ENCODE measurements around the gene YWHAQ.
"Not testable (repeated sequence)": the region's sequence is repeated elsewhere in the genome, so short reads cannot be mapped to it uniquely, and the experiment has no call there.

YWHAQ gene

DNA sequence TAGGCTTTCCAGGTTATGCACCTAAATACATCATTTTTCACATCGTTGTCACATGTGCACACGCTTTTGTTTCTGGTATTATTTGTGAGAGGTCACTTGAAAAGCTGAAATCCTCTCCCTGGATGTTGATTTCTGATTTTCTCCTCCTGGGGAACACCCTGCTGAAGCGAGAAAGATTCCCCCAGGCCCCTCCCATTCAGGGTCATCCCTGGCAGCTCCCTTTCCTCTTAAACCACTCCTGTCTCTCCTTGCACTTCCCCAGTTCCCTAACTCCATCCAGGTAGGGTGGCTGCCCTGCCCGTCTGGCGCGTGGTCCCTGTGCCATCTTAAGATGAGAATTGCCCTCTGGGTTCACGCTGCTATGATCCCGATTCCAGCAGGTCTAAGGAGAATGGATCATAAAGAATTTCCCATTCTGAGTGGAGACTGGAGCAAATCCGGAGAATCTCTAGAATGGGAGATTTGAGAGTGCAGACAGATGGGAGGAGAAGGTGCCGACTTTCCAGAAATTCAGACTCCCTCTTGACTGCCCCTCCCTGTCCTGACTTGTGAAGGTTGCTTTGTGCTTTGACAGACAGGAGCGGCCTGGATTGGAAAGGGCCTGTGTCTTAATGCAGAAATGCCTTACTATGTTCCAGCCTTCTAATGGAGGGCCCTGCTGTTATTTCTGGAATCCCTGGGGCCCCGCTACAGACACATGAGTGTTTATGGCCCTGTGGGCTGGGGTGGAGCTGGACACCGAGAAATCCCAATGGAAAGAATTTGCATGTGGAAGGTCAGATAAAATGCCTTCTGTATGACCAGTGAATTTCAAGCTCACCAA, 1.3 kb upstream of the YWHAQ start:
- DNase-seq (ENCODE audit: low read depth, low spot score) = no peak

DNA sequence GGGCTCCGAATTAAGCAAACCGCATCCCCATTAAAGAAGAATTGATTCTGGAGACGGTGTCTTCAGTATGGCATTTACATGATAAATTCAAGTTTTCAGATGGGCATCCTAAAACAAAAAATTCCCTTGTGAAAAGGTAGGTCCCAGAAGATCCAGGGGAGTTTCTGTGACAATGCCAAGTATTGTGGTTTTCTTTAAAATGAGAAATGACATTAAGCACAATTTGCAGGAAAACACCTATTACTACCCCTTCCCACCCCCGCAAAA, 689 bp upstream of the YWHAQ start:
- DNase-seq (ENCODE audit: low read depth, low spot score) = no peak

DNA sequence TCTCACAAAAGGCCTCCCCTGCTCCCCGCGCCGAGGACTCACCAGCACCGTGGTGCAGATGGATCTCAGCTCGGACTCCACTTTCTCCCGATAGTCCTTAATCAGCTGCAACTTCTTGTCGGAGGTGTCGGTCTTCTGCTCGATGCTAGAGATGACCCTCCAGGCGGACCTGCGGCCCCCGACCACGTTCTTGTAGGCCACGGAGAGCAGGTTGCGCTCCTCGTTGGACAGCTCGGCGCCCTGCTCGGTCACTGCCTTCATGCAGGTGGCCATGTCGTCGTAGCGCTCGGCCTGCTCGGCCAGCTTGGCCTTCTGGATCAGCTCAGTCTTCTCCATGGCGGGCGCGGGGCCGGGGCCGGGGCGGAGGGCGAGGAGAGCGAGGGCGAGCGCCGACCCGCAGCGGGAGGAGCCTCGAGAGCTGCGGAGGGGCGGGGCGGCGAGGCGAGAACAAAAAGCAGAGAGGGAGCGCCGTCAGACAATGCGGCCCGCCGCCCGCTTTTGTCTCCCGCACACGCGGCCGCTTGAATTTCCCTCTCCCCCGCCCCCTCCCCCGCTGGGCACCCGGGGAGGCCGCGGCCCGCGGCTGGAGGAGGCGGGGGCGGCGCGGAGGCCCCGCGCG, 571 bp downstream of the YWHAQ start:
- DNase-seq (ENCODE audit: low read depth, low spot score) = peak; percentile 88

DNA sequence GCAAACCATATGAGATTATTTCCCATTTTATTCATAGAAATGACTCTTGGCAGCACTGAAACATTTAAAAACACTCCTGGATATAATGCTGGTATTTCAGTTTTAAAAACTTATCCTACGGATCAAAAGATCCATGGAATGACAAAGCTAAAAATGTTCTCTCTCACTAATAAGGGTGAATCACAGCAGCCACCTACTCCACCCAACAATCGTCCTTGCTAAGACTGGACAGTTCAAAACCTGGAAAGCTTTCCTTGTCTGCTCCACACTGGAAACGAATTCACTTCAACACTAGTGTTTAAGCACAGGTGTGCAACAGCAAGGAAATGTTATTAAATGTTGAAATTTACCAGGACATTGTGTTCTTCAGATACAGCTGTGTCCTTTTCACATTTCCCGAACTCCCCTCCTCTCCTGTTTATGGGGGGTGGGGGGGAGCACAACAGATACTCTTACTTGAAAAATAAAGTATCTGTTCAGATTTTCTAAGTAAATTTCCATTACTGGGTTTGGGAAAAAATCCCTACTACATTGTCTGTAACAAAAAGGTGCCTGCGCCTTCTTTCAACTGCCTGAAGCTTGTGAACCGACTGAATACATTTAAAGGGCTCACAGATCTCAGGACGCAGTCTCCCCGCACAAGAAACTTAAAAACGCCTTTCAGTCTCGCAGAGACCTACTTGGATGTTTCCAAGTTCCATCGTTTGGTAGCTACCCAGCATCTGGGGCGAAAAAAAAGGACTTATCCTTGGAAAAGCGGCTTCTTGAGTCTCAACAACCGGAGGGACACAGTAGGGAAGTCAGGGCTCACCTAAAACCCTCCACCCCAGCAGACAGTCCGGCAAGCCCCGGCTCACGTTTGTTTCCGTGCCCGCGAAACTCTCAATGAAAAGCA, 1.3 kb downstream of the YWHAQ start:
- DNase-seq (ENCODE audit: low read depth, low spot score) = peak; percentile 48

DNA sequence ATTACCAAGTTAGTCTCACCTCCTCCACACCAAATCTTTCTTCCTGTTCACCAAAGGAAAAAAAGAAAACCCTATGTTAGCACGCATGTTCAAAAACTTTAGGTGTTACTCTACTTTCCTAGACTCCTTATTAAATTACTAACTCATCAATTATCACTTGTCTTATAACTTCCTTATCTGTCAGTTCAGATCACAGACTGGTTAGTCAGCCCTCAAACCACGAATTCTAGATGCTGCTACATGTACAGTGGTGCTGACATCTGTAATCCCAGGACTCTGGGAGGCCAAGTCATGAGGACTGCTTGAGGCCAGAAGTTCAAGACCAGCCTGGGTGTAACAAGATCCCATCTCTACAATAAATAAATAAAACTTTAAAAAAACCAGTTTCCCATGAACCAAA, 3.5 kb downstream of the YWHAQ start:
- DNase-seq (ENCODE audit: low read depth, low spot score) = no peak

DNA sequence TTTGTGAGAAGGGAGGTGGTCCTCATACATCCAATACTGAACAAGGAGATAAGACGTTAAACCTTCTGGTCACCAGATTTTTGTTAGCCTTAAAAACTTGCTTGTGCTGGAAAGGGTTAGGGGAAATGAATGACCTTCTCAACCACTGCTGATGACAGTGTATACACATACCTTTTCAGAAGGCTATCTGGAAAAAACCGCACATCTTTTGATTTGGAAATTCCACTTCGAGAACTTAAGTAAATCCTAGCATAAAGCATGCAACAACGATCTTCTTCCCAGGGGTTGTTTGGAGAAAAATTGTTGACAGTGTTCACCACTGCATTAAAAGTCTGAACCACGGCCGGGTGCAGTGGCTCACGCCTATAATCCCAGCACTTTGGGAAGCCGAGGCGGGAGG, 7.6 kb downstream of the YWHAQ start:
- no peak for DNase-seq (ENCODE audit: low read depth, low spot score)

DNA sequence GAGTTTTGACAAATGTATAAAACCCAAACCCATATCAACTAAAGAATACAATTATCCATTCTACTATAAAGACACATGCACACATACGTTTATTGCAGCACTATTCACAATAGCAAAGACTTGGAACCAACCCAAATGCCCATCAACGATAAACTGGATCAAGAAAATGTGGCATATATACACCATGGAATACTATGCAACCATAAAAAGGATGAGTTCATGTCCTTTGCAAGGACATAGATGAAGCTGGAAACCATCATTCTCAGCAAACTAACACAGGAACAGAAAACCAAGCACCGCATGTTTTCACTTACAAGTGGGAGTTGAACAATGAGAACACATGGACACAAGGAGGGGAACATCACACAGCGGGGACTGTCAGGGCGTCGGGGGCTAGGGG, 9.1 kb downstream of the YWHAQ start:
- DNase-seq (ENCODE audit: low read depth, low spot score) = not testable (repeated sequence)

DNA sequence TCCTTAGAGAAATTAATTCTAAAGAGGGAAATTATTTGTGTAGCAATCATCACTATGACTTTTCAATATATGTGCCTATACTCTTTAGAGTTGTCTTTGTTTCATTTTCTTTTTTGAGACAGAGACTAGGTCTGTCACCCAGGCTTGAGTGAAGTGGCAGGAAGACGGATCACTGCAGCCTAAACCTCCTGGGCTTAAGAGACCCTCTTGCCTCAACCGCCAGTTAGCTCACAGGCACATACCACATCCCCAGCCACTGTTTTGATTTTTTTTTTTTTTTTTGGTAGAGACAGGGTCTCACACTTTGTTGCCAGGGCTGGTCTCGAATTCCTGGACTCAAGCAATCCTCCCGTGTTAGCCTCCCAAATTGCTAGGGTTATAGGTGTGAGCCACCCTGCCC, 12.4 kb downstream of the YWHAQ start:
- DNase-seq (ENCODE audit: low read depth, low spot score) = no peak

DNA sequence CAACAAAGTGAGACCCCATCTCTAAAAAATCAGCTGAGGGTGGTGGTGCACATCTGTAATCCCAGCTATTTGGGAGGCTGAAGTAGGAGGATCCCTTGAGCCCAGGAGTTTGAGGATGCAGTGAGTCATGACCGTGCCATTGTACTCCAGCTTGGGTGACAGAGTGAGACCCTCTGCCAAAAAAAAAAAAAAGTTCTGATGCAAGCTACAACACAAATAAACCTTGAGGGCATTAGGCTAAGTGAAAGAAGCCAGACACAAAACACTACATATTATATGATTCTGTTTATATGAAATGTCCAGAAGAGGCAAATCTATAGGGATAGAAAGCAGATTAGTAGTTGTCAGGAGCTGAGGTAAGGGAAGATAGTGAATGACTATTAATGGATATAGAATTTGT, 13.0 kb downstream of the YWHAQ start:
- DNase-seq (ENCODE audit: low read depth, low spot score) = no peak

DNA sequence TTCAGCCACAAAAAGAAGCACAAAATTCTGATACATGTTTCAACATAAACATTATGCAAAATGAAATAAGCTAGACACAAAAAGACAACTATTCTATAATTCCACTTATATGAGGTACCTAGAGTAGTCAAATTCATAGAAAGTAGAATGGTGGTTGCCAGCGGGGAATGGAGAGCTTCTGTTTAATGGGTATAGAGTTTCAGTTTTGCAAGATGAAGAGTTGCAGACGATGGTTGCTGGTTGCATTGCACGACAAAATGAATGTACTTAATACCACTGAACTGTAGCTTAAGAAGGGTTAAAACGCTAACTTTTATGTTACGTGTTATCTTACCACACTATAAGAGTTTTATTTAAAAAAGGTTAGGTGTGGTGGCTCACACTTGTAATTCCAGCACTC, 13.5 kb downstream of the YWHAQ start:
- DNase-seq (ENCODE audit: low read depth, low spot score) = no peak

DNA sequence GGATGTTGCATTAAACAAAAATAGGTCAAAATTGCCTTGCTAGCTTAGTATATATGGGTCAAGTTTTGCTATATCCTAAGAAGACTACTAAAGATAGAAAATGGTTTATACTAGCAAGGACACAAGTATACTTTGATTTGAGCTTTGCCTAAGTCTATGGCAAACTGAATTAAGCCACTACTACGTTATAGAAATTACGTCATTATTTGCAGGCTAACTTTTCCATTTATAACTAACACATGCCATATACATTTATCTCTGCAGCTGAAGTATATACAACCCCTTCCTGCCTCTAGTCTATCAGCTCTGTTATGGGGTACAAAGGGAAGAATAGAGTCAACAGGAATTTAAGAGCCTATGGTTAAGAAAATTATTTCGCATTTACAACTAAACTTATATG, 16.2 kb downstream of the YWHAQ start:
- DNase-seq (ENCODE audit: low read depth, low spot score) = no peak

DNA sequence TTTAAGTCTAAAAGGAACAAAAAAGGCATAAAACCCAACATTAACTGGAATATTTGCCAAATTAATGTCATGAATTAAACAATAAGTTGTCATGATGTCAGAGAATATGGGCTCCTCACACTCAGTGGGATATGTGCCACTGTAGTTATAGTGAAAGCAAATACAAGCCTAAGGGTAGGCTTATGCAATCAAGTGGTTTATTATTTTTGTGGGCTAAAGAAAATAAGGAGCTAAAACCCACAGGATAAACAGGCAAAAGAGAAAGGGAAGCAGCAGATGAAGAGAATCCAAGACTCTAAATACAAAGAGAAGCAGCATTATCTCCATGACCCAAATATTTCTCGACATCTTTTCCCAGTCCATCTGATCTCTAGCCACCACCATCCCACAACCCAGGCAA, 17.5 kb downstream of the YWHAQ start:
- peak; percentile 79 for DNase-seq (ENCODE audit: low read depth, low spot score)

DNA sequence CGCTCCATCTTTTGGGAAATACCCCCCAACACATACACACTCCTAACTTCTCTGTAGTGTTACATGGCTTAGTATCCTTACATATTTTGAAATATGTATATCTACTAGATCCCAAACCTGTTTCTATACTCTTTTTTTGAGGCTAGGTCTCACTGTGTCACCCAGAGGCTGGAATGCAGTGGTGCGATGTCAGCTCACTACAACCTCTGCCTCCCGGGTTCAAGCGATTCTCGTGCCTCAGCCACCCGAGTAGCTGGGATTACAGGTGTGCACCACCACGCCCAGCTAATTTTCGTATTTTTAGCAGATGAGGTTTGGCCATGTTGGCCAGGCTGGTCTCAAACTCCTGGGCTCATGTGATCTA, 19.3 kb downstream of the YWHAQ start:
- DNase-seq (ENCODE audit: low read depth, low spot score) = not testable (repeated sequence)

DNA sequence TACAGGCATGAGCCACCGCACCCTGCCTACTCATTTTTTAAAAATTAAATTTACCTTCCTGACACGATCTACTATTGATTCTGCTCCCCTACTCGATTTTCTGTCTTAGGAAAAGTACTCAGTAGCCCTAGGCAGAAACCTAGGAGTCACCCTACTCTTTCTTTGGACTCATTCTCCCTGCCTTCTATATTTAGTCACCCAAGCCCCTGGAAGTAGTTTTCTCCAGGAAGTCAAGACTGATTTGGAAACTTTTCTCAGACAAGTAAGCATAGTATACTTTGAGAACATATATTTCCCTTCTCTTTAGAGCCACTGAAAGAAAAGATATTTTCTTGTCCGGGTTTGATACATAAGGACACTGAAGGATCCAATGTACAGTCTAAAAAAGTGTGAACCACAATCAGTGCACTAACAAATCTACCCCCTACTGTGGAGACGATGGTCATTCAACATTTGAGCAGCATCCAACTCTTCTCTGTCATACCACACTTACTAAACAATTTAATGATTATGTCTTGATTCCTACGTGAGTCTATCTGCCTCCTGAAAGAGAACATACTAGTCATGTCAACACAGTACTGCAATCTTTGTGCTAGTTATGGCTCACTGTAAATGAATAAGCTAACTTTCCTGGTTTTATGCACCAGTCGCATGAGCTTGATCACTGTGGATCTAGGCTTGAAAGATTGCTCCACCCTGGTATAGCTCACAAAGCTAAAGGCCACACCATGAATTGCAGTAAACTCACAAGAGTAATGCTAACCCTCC, 19.8 kb downstream of the YWHAQ start:
- no peak for DNase-seq (ENCODE audit: low read depth, low spot score)

DNA sequence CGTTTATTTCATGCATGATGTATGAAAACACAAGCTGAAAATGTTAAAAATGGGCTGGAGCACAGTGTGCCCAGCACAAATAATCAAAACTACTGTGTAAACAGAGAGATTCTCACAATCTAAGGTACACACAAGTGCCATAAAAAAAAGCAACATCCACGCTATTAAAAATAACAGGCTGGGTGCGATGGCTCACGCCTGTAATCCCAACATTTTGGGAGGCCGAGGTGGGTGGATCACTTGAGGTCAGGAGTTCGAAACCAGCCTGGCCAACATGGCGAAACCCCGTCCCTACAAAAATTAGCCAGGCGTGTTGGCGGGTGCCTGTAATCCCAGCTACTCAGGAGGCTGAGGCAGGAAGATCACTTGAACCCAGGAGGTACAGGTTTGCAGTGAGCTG, 22.3 kb downstream of the YWHAQ start:
- DNase-seq (ENCODE audit: low read depth, low spot score) = not testable (repeated sequence)

DNA sequence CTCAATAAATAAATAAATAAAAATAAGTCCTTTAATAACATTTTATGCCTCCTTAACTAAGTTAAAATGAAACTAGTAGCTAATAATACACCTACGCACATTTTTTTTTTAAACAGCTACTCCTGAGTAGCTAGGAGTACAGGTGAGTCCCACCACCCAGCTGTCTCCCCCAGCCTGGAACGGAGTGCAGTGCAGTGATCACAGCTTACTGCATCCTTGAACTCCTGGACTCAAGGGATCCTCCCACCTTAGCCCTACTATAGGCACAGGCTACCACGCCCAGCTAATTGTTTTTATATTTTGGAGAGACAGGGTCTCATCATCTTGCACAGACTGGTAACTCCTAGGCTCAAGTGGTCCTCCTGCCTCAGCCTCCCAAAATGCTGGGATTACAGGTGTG, 28.4 kb downstream of the YWHAQ start:
- DNase-seq (ENCODE audit: low read depth, low spot score) = no peak

DNA sequence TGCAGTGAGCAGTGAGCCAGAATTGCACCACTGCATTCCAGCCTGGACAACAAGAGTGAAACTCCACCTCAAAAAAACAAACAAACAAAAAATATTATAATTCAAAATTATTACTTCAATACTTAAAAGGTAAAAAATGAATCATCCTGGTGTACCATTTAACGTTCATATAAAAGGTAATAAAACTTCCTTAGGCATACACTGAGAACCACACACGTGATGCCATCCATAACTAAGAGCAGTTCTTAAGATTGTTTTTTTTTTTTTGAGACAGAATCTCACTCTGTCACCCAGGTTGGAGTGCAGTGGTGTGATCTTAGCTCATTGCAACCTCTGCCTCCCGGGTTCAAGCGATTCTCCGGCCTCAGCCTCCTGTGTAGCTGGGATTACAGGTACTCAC, 29.4 kb downstream of the YWHAQ start:
- DNase-seq (ENCODE audit: low read depth, low spot score) = no peak

DNA sequence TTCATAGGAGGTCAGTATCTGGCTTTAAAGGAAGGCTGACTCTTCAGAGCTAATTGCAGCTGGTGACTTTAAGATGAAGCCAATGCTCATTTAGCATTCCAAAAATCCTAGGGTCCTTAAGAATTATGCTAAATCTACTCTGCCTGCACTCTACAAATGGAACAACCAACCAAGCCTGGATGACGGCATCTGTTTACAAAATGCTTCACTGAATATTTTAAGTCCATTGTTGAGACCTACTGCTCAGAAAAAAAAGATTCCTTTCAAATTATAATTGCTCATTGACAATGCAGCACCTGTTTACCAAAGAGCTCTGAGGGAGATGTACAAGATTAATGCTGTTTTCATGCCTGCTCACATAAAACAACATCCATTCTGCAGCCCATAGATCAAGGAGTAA, 31.4 kb downstream of the YWHAQ start:
- no peak for DNase-seq (ENCODE audit: low read depth, low spot score)

DNA sequence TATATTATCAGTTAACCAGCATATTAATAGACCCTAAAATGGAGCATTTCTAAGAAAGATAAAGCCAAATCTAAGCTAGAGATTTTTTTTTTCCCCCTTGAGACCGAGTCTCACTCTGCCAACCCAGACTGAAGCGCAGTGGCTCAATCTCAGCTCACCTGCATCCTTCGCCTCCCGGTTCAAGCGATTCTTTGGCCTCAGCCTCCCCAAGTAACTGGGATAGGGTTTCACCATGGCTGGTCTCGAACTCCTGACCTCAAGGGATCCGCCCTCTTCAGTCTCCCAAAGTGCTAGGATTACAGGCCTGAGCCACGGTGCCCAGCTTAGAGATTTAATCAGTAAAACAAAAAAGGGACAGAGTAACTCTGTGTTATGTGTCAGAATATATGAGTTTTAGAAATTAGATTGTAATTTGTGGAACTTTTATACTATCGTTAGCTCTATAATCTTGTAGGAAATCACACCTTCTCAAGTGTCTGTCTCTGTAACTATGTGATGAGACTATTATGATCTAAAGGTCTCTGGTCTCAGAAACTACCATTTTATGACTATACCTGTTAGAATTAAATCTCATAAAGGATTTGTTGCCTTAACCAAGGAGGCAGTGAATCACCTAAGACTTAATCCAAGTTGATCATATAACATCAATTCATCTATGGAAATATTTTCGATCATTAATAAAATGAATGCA, 34.0 kb downstream of the YWHAQ start:
- no peak for DNase-seq (ENCODE audit: low read depth, low spot score)

DNA sequence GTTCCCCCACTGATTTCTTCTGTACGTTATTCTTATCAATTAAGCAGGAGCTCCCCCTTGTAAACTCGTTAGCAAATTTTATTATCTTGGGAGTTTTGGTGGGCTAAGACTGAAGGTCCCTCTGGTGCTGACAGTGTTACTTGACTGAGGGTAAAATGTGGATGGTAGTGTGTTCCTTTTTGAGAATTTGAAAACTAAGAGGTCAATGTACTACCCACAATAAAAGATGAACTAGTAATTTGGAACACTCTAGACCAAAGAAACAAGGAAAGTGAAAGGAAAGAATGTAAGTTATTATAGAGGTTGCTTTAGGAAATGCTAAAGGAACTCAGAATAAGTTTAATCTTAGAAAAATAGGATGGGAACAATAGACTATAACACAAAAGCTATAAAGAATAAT, 35.1 kb downstream of the YWHAQ start:
- DNase-seq (ENCODE audit: low read depth, low spot score) = no peak

DNA sequence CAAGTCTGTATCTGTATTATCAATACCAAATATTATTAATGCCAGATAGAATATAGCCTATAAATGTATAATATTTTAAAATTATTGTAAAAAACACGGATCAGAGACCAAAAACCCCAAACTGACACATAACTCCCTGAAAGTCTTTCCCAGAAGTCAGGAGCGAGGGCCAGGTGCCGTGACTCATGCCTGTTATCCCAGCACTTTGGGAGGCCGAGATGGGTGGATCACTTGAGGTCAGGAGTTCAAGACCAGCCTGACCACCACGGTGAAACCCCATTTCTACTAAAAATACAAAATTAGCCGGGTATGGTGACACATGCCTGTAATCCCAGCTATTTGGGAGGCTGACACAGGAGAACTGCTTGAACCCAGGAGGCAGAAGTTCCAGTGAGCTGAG, 35.5 kb downstream of the YWHAQ start:
- DNase-seq (ENCODE audit: low read depth, low spot score) = peak; percentile 31

Measured in astrocyte of the hippocampus (primary cell).